MCF 10A (cell line): ENCODE results near the gene MYRF. TPM values are rescaled to one million over a fixed set of nuclear protein-coding genes. Genes with fewer than 3 reads are reported as not detected.
A peak's percentile ranks its signal among the peaks of the same experiment; 100 is the strongest.

Source experiments
- BruUV-seq: library from RNA; stranded (reverse); fragments of 400-500 nt; replicated peaks from 2 replicates; lab custom pipeline; 2021; lab: Mats Ljungman, UMichigan
- CTCF ChIA-PET: fragments of 300-600 bp; sonication (Branson Sonifier 250); formaldehyde crosslinking; extraction: SDS; loops from one replicate; lab custom pipeline; 2021; ENCODE audit warnings: antibody characterized with exemption, inconsistent platforms; lab: Yijun Ruan, JAX
- POLR2A ChIA-PET: fragments of 300-600, 350-650 bp; sonication (Branson Sonifier 250); formaldehyde crosslinking; extraction: SDS; loops from one replicate; lab custom pipeline; 2020; ENCODE audit warnings: antibody characterized with exemption, inconsistent platforms; lab: Yijun Ruan, JAX
- DNase-seq: peaks from one replicate; pipeline ENCODE4 v3.0.0-alpha.2; 2018; ENCODE audit not compliant: unreplicated experiment
- H3K27ac Mint-ChIP-seq: one replicate; pipeline ENCODE4 v1.8.0; 2022; ENCODE audit warnings: mild to moderate bottlenecking, low read depth, mixed read lengths; ENCODE audit not compliant: unreplicated experiment
- H3K27me3 Mint-ChIP-seq: one replicate; pipeline ENCODE4 v1.8.0; 2022; ENCODE audit warnings: mixed read lengths; ENCODE audit not compliant: insufficient read depth, unreplicated experiment
- H3K36me3 Mint-ChIP-seq: one replicate; pipeline ENCODE4 v1.8.0; 2022; ENCODE audit warnings: mild to moderate bottlenecking, moderate library complexity, mixed read lengths; ENCODE audit not compliant: insufficient read depth, unreplicated experiment
- H3K4me1 Mint-ChIP-seq: one replicate; pipeline ENCODE4 v1.8.0; 2022; ENCODE audit warnings: mixed read lengths; ENCODE audit not compliant: insufficient read depth, unreplicated experiment
- H3K4me3 Mint-ChIP-seq: one replicate; pipeline ENCODE4 v1.8.0; 2022; ENCODE audit warnings: mild to moderate bottlenecking, moderate library complexity, mixed read lengths; ENCODE audit not compliant: unreplicated experiment
- H3K9me3 Mint-ChIP-seq: one replicate; pipeline ENCODE4 v1.8.0; 2022; ENCODE audit warnings: mixed read lengths; ENCODE audit not compliant: unreplicated experiment
- CTCF ChIP-seq: fragments of 200-600 bp; IDR thresholded peaks from one replicate; pipeline ENCODE4 v1.8.0; 2022; ENCODE audit warnings: antibody characterized with exemption, mild to moderate bottlenecking; ENCODE audit not compliant: unreplicated experiment
- intact Hi-C: fragments of 100-400 bp; cut with micrococcal nuclease; formaldehyde crosslinking; loops from 2 replicates; pipeline ENCODE4 v1.14.1; 2022
- total RNA-seq: library from RNA; stranded (reverse); gene quantifications from 2 replicates; pipeline ENCODE4 v1.2.3, GENCODE V29; 2022

Gene MYRF
- total RNA-seq, 1 experiment from 2014 or later = 0.16 TPM

- BruUV-seq = no TSS peak
- intact Hi-C loops = no loop called here
- peaks cover 24% of the 10 kb centered on the region for H3K4me1 Mint-ChIP-seq
- no peaks in the 10 kb centered on the region for H3K9me3 Mint-ChIP-seq
- ChIA-PET CTCF (interaction anchor here (0.6 to 2.8 kb wide), 14 partner anchors 13 to 386 kb away, joined by 3 to 13 read pairs (median 4); partner anchors contain the start of gene FADS2), POLR2A (interaction anchor here (0.6 to 5.0 kb wide), 14 partner anchors 9 to 317 kb away, joined by 3 to 26 read pairs (median 5); partner anchors contain the start of genes FADS2, FEN1 and TMEM258)
- H3K27me3 Mint-ChIP-seq = no peaks in the 10 kb centered on the region
- peak overlapping the region; percentile 93 for H3K27ac Mint-ChIP-seq
- peaks cover 27% of the 10 kb centered on the region for H3K36me3 Mint-ChIP-seq
- TF ChIP-seq CTCF = no peak
- peak overlapping the region; percentile 93 for H3K4me3 Mint-ChIP-seq
- DNase-seq = peak; percentile 85
These were observed 62.7 kb downstream of the MYRF start for GRCh38 chr11:61814958-61815789.

GRCh38 chr11:61815790-61816735 lies 63.6 kb downstream of the MYRF start:
- no peak for TF ChIP-seq CTCF

GRCh38 chr11:61816736-61817455 lies 64.5 kb downstream of the MYRF start, which contains the start of gene FADS1:
FADS1 (minus strand) TSS chr11:61817003; CDS start chr11:61816929, 74 bp downstream.
- H3K36me3 Mint-ChIP-seq = peaks cover 11% of the 10 kb centered on the region
- BruUV-seq = no TSS peak
- H3K9me3 Mint-ChIP-seq = no peaks in the 10 kb centered on the region
- peak; percentile 50 for TF ChIP-seq CTCF
- H3K27ac Mint-ChIP-seq = peak within 1 kb of the TSS; percentile 93
- CTCF ChIA-PET = interaction anchor here (0.7 to 2.8 kb wide), 6 partner anchors 19 to 265 kb away, joined by 3 to 13 read pairs (median 5); no protein-coding TSS in a partner anchor
- intact Hi-C loops = no loop called here
- DNase-seq = peak; percentile 85
- no peaks in the 10 kb centered on the region for H3K27me3 Mint-ChIP-seq
- H3K4me1 Mint-ChIP-seq = peaks cover 34% of the 10 kb centered on the region
- peak within 1 kb of the TSS; percentile 93 for H3K4me3 Mint-ChIP-seq
- POLR2A ChIA-PET = interaction anchor here (2.4 to 5.0 kb wide), 3 partner anchors 12 to 153 kb away, joined by 11 to 27 read pairs (median 26); partner anchors contain the start of genes FADS2, FEN1 and TMEM258

More at GRCh38 chr11:61815790-61816735, 63.6 kb downstream of the MYRF start:
- POLR2A ChIA-PET = interaction anchor here (0.7 to 5.0 kb wide), 9 partner anchors 13 to 154 kb away, joined by 3 to 26 read pairs (median 6); partner anchors contain the start of genes FADS2, FEN1 and TMEM258
- CTCF ChIA-PET = interaction anchor here (0.7 to 2.8 kb wide), 10 partner anchors 14 to 266 kb away, joined by 3 to 13 read pairs (median 6); no protein-coding TSS in a partner anchor
- peak; percentile 85 for DNase-seq
- no peaks in the 10 kb centered on the region for H3K27me3 Mint-ChIP-seq
- peaks cover 32% of the 10 kb centered on the region for H3K4me1 Mint-ChIP-seq
- H3K36me3 Mint-ChIP-seq = peaks cover 19% of the 10 kb centered on the region
- no peaks in the 10 kb centered on the region for H3K9me3 Mint-ChIP-seq
- BruUV-seq = TSS peak; percentile 15
- intact Hi-C loops = no loop called here
- peak overlapping the region; percentile 93 for H3K4me3 Mint-ChIP-seq
- H3K27ac Mint-ChIP-seq = peak overlapping the region; percentile 93
